LHCN-M2 (cell line): Measurements from ENCODE around the gene UGT1A7. TPM values are rescaled to one million over a fixed set of nuclear protein-coding genes. Genes with fewer than 3 reads are reported as not detected.

Source experiments
- DNase-seq: peaks from one replicate; pipeline ENCODE4 v3.0.0-alpha.2; 2012; ENCODE audit warnings: low read depth
- total RNA-seq: library from RNA; depleted of rRNA; stranded (reverse); fragments of >200 nt; gene quantifications from 2 replicates; pipeline ENCODE4 v1.2.3, GENCODE V29; 2014

Gene UGT1A7
- total RNA-seq, 1 experiment from 2014 or later: not detected

DNA sequence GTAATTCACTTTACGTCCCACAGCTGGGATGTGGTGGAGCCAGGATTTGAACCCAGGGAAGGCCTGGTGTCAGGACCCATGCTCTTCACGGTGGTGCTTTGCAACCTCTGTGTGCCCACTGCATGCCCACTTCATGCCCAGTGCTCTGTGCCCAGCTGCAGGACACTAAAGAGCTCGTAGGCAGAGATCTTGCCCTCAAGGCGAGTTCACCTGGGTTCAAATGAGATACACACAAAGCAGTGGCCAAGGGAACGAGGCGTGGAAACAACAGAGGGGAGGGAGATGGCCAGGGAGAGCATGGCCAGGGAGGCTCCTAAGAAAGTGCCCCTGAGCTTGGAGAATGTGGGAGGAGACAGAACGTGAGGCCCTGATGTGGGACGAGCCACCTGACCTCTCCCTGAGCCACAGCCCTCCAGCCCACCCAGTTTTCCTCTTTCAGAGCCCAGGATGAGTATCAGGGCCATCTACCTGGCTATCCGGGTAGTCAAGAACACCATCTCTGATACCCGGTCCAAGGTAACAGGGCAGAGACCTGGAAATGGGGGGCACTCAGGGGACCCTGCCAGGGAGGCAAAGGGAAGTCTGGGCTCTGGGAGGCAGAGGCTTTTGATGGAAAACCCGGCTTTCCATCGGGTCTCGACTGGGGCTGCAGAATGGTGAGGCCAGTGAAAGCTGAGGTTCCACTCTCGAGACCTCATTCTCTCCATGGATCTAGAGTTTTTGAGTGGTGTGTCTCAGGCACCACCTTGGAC, 116.8 kb downstream of the UGT1A7 start:
- DNase-seq: no peak

GRCh38 chr2:233799087-233799665, 117.5 kb downstream of the UGT1A7 start:
- no peak for DNase-seq

- no peak for DNase-seq
Measured at GRCh38 chr2:233799716-233800115, 118.0 kb downstream of the UGT1A7 start.

- no peak for DNase-seq
Measured at GRCh38 chr2:233800208-233800607, 118.5 kb downstream of the UGT1A7 start.

DNA sequence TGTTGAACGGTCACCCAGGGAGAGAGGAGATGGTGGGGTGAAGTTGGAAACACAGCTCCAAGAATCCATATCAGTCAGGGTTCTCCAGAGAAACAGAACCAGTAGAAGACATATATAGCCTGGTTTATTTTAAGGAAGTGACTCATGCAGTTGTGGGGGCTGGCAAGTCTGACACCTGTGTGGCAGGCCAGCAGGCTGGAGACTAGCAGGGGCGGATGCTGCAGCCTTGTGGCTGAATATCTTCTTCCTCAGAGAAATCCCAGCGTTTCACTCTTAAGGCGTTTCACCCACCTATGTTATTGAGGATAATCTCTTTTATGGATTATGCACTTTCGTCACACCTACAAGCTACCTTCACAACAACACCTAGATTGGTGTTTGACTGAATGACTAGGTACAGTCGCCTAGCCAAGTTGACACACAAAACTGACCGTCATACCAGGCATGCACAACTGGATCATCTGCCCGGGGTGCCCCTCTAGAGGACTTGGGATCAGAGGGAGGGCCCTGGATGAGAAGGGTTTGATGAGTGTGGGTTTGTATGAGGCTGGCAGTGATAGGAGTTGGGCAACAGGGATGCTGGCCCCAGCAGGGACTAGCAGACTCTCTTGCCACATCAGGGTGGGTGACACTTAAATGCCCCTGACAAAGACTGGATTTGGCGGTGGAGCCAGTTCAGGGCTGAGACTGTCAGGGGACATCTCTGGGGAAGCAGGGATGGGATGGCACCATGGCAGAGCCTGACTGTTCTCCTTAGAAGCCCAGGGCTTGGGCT, 119.8 kb downstream of the UGT1A7 start:
- DNase-seq: no peak

GRCh38 chr2:233802132-233802815, 120.6 kb downstream of the UGT1A7 start:
- no peak for DNase-seq

DNA sequence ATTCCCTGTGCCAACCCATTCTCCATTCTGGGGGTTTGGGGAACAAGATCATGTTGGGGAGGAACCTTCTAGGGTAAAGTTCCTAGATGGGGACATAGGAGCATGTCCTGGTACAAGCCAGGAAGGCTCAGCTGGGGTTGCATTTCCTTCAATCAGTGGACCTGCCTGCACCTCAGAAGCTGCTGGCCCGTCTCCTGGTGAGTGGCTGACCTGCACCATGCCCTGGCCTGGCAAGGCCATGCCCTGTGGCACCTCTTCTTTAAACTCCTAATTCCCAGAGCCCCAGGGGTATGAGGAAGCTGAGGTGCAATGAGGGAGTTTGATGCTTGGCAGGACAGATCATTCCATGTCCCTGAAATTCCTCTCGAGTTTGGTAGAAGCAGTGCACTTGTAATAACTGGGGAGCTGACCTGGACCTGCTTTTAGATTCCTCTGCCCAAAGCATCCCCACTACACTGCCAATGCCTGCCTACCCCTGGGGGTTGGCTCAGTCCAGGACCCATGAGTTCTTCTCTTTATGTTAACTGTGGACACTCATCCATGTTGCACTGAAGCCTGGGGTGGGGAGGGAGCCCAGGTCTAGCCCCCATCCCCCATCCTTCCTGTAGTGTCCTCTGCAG, 121.7 kb downstream of the UGT1A7 start:
- no peak for DNase-seq

DNA sequence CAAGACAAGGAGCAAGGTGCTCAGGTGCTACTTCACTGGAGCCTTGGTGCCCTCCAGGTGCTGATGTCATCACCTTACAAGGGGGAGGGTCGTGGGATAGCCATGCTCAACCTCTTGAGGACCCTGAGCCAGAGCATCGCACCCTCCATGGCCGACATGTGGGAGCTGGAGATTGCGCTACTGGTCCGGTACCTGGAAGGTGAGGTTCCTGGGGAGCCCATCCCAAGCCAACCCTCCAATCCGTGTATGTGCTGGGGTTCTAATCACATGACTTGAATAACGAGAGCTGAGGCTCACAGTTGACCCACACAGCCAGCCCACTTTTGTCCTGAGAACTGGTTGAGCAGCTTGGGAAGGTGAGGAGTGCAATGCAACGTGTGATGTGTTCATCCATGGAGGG, 122.3 kb downstream of the UGT1A7 start:
- no peak for DNase-seq

GRCh38 chr2:233807215-233807865, 125.6 kb downstream of the UGT1A7 start:
- DNase-seq: no peak

DNA sequence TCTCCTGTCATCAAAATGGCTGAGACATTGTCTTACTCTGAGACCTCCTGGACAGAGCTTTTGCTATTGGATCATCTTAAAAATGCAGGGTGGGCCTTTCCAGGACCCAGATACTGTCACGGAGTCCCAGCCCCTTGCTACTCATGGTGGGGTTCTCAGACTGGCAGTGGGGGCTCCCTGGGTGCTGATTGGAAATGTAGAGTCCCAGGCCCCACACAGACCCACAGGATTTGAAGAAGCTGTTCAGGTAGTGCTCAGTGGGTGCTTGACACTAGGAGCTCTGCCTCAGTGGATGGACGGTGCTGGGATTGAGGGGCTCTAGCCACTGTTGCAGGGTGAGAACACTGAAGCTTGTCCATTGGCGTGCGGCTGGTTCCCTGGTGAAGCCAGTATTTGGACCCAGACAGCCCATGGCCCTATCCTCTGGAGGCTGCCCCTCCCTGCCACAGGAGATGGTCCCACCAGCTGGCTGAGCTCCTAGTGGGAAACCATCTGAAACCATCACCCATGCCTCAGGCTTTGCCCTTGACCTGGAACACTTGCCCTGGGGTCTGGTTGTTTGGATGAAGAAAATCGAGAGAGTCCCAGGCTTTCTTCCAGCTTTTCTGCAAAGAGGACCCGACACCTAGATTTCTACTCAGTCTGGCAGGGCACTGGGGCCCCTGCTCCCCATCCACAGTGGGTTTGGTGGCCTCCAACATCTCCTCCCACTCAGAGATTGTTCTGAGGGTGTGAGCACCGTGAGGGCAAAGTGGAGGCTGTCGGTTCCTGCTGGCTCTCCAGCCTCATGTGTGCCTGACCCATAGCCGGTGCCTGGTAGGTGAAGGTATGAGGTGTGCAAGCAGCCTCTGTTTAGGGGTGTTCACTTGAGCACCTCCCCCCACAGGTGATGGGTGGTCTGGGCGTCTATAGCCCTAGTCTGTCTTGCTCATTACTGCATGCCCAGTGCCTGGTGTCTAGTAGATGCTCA, 126.5 kb downstream of the UGT1A7 start:
- no peak for DNase-seq

GRCh38 chr2:233810385-233810784, 128.7 kb downstream of the UGT1A7 start:
- no peak for DNase-seq

DNA sequence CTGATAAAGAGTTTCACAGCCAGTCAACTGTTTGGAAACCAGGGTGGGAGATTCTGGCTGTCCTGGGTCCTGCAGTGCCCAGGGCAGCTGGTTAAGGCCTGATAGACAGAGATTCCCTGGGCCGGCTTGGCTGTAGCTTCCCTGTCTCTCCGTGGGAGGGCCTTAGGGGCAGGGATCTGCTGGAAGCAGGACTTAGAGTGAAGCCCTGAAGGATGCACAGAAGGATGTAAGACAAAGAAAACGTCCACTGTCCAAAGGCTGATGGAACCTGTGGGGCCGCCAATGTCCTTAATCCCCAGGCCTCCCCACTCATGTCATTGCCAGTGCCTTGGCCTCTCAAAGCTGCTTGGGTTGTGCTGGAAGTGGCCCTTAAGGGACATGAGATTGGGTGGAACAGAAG, 129.4 kb downstream of the UGT1A7 start:
- DNase-seq: no peak

- DNase-seq: no peak
Measured at GRCh38 chr2:233811732-233812131, 130.0 kb downstream of the UGT1A7 start.

- DNase-seq: no peak
Measured at GRCh38 chr2:233813236-233814055, 131.7 kb downstream of the UGT1A7 start.

GRCh38 chr2:233814056-233814835, 132.5 kb downstream of the UGT1A7 start:
- no peak for DNase-seq

DNA sequence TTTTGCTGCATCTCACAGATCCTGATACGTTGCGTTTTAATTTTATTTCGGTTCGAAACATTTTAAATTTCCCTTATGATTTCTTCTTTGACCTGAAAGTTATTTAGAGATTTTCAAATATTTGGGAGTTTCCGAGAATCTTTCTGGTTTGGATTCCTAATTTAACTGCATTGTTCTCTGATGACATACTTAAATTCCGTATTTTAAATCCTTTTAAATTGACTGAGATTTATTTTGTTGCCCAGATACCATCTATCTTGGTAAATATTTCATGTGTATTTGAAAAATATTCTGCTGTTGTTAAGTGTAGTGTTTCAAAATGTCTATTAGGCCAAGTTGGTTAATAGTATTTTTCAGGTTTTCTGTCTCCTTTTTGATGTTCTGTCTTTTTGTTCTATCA, 134.2 kb downstream of the UGT1A7 start:
- DNase-seq: no peak

DNA sequence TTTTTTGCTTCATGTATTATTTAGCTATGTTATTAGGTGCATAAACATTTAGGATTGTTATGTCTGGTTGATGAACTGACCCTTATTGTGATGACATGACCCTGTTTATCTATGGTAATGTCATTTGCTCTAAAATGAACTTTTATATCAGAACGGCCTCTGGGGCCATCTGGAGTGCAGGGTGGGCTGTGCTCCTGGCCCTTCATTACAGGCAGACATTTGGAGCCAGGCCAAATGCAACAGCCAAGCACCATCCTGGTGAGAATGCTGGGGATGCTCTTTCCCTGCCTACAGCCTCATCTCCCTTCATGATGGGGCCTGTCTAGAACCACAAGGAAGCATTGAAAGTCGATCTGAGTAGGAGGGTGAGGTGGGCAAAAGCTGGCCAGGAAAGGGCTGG, 134.6 kb downstream of the UGT1A7 start:
- no peak for DNase-seq

DNA sequence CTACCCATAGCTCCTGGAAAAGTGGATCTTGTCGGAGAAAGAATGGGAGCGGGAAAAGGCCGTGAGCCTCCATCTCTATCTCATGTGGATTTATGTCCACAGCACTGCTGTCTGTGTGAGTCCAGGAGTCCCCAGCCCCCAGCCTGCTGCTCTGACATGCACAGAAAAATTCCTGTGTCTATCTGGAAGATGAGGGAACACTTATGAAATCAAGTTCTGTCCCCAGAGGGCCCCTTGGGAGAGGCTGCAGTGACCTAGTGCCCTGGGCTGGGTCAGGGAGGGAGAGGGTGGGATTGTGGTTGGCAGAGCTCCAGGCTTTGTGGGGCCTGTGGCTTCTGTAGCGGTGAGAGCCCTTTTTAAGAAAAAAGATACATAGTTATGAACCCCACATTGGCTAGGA, 135.1 kb downstream of the UGT1A7 start:
- no peak for DNase-seq
